GM18861 (cell line): Measurements from ENCODE around the gene C14orf93.

ENCODE experiments used
- ATAC-seq: cut with Tn5 transposase; IDR thresholded peaks from one replicate; pipeline ENCODE4 v1.9.1; 2021; ENCODE audit not compliant: unreplicated experiment

Gene C14orf93

GRCh38 chr14:22996768-22997654, 12.9 kb downstream of the C14orf93 start:
- ATAC-seq, result no peak

- ATAC-seq, result no peak
These were observed 13.9 kb downstream of the C14orf93 start for GRCh38 chr14:22995889-22996625.

- ATAC-seq, result no peak
These were observed 15.1 kb downstream of the C14orf93 start for GRCh38 chr14:22994762-22995275.

GRCh38 chr14:22993517-22993916, 16.4 kb downstream of the C14orf93 start:
- ATAC-seq, result no peak

GRCh38 chr14:22991852-22992251, 18.1 kb downstream of the C14orf93 start:
- no peak for ATAC-seq

GRCh38 chr14:22987291-22987690, 22.7 kb downstream of the C14orf93 start:
- no peak for ATAC-seq

- ATAC-seq, result no peak
These were observed 23.4 kb downstream of the C14orf93 start for GRCh38 chr14:22986508-22987054.

GRCh38 chr14:22985894-22986507, 23.9 kb downstream of the C14orf93 start:
- no peak for ATAC-seq

- no peak for ATAC-seq
These were observed 24.8 kb downstream of the C14orf93 start for GRCh38 chr14:22984959-22985658.

GRCh38 chr14:22982477-22983245, 27.3 kb downstream of the C14orf93 start, which contains the start of gene AJUBA:
AJUBA (minus strand) TSS chr14:22982551; CDS start chr14:22982266, 285 bp downstream.
- no peak for ATAC-seq

GRCh38 chr14:22981876-22982476, 28.0 kb downstream of the C14orf93 start:
- no peak for ATAC-seq

- ATAC-seq, result no peak
These were observed 28.7 kb downstream of the C14orf93 start for GRCh38 chr14:22981090-22981875.

- ATAC-seq, result no peak
These were observed 29.3 kb downstream of the C14orf93 start for GRCh38 chr14:22980672-22981089.

GRCh38 chr14:22979748-22980392, 30.1 kb downstream of the C14orf93 start:
- ATAC-seq, result no peak

- no peak for ATAC-seq
These were observed 30.8 kb downstream of the C14orf93 start for GRCh38 chr14:22978981-22979671.

GRCh38 chr14:22978487-22978837, 31.5 kb downstream of the C14orf93 start:
- ATAC-seq, result no peak

GRCh38 chr14:22977684-22978486, 32.1 kb downstream of the C14orf93 start:
- ATAC-seq, result no peak
